GM21576 (cell line): ENCODE measurements around the gene BUD31.
"Not testable (repeated sequence)": the region's sequence is repeated elsewhere in the genome, so short reads cannot be mapped to it uniquely, and the experiment has no call there.

ENCODE experiments used
- ATAC-seq: cut with Tn5 transposase; IDR thresholded peaks from one replicate; pipeline ENCODE4 v1.9.1; 2021; ENCODE audit warnings: mild to moderate bottlenecking, moderate library complexity; ENCODE audit not compliant: unreplicated experiment

BUD31 gene

GRCh38 chr7:99428972-99429566, 20.3 kb downstream of the BUD31 start:
- no peak for ATAC-seq

GRCh38 chr7:99429756-99430155, 21.0 kb downstream of the BUD31 start:
- no peak for ATAC-seq

- ATAC-seq, result not testable (repeated sequence)
Observed at GRCh38 chr7:99431756-99432540, 23.2 kb downstream of the BUD31 start.

GRCh38 chr7:99433158-99433557, 24.4 kb downstream of the BUD31 start:
- ATAC-seq, result no peak

GRCh38 chr7:99437946-99438572, 29.3 kb downstream of the BUD31 start:
- ATAC-seq, result peak; percentile 2

GRCh38 chr7:99438573-99439480, 30.1 kb downstream of the BUD31 start, which contains the start of the genes CPSF4 and PTCD1:
Gene CPSF4 (plus strand): TSS chr7:99438943. CDS start chr7:99439083, 140 bp downstream.
Gene PTCD1 (minus strand): TSS chr7:99438798. CDS start chr7:99435242, 3,556 bp downstream.
- ATAC-seq, result peak; percentile 92

GRCh38 chr7:99440195-99440594, 31.4 kb downstream of the BUD31 start:
- ATAC-seq, result no peak

GRCh38 chr7:99446096-99446495, 37.3 kb downstream of the BUD31 start:
- ATAC-seq, result no peak

- no peak for ATAC-seq
Observed at GRCh38 chr7:99447943-99448342, 39.2 kb downstream of the BUD31 start.

GRCh38 chr7:99448855-99449254, 40.1 kb downstream of the BUD31 start:
- no peak for ATAC-seq

- ATAC-seq, result no peak
Observed at GRCh38 chr7:99449326-99449725, 40.6 kb downstream of the BUD31 start.

GRCh38 chr7:99451936-99452335, 43.2 kb downstream of the BUD31 start:
- no peak for ATAC-seq

- ATAC-seq, result no peak
Observed at GRCh38 chr7:99452541-99452940, 43.8 kb downstream of the BUD31 start.

- no peak for ATAC-seq
Observed at GRCh38 chr7:99453105-99453504, 44.3 kb downstream of the BUD31 start.

GRCh38 chr7:99455874-99456273, 47.1 kb downstream of the BUD31 start:
- ATAC-seq, result no peak

GRCh38 chr7:99456288-99456687, 47.5 kb downstream of the BUD31 start:
- no peak for ATAC-seq

- ATAC-seq, result no peak
Observed at GRCh38 chr7:99457050-99457649, 48.4 kb downstream of the BUD31 start.

- ATAC-seq, result no peak
Observed at GRCh38 chr7:99457650-99458493, 49.1 kb downstream of the BUD31 start.

GRCh38 chr7:99459087-99459486, 50.3 kb downstream of the BUD31 start:
- ATAC-seq, result no peak

- no peak for ATAC-seq
Observed at GRCh38 chr7:99460651-99461050, 51.9 kb downstream of the BUD31 start.
